Testis (tissue), 2 donors: ENCODE data around the gene FOXK2.

Experiments used
- POLR2A ChIP-seq: fragments of 450-650 bp; IDR thresholded peaks from one replicate; pipeline ENCODE4 v1.6.1; 2017; ENCODE audit warnings: antibody characterized with exemption, mild to moderate bottlenecking, moderate library complexity
- TF ChIP-seq, protein P1 (sequence below), 3 experiments: fragments of 450-650 bp in 2 of 3; fragments of 200-600 bp in 1 of 3; sonication (generic) in 1 of 3; IDR thresholded peaks; one replicate each; pipeline ENCODE4 v1.5.1; 2016 to 2019; ENCODE audit warnings: antibody characterized with exemption in 3 of 3, mild to moderate bottlenecking in 2 of 3, moderate library complexity in 1 of 3

DNA sequence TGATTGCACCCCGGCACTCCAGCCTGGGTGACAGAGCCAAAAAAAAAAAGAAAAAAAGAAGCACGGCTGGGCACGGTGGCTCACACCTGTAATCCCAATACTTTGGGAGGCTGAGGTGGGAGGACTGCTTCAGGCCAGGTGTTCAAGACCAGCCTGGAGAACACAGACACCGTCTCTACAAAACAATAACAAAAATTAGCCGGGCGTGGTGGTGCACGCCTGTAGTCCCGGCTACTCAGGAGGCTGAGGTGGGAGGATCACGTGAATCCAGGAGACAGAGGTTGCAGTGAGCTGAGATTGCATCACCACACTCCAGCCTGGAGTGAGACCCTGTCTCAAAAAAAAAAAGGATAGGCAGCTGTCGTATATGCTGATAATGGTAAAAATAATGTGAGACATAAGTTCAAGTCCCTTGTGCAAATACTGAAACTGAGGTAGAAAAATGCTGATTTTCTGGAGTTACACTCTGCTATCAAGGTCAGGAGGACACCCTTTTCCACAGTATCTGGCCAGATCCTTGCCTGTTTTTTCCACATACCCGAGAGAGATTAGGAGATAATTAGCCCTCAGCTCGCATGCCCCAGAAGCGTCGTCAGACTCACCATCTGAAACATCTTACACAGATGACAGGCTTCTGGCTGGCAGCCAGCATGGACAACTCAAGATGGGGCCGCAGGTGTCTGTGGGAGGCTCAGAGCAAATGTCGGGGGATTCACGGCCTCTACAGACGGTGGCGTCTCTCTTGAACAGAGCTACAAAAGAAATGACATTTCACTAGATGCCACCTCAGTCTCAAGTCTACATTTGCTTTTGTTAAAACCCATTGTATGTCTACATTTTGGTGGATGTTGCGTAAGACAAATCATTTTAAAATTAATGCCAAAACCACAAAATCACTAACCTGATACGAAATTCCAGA is 91.9 kb downstream of the FOXK2 start:
- TF ChIP-seq, protein P1, sequence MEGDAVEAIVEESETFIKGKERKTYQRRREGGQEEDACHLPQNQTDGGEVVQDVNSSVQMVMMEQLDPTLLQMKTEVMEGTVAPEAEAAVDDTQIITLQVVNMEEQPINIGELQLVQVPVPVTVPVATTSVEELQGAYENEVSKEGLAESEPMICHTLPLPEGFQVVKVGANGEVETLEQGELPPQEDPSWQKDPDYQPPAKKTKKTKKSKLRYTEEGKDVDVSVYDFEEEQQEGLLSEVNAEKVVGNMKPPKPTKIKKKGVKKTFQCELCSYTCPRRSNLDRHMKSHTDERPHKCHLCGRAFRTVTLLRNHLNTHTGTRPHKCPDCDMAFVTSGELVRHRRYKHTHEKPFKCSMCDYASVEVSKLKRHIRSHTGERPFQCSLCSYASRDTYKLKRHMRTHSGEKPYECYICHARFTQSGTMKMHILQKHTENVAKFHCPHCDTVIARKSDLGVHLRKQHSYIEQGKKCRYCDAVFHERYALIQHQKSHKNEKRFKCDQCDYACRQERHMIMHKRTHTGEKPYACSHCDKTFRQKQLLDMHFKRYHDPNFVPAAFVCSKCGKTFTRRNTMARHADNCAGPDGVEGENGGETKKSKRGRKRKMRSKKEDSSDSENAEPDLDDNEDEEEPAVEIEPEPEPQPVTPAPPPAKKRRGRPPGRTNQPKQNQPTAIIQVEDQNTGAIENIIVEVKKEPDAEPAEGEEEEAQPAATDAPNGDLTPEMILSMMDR (IDR thresholded peaks at IDR 0.05) = no peak
- no peak for TF ChIP-seq POLR2A
